Measurements from ENCODE around the gene BMAL1. TPM values are rescaled to one million over a fixed set of nuclear protein-coding genes. Genes with fewer than 3 reads are reported as not detected.

Gene BMAL1
- total RNA-seq, 1 donor: 13.0 TPM

GRCh38 chr11:13373216-13373615, 95.6 kb downstream of the BMAL1 start:
- no peaks in the 10 kb centered on the region for H3K36me3 ChIP-seq (ENCODE audit: insufficient read depth, low read length)
- H3K27ac ChIP-seq (ENCODE audit: low read depth, low read length): no peak overlapping the region
- no peak overlapping the region for H3K4me2 ChIP-seq (ENCODE audit: insufficient read depth, low read length)
- no peak for TF ChIP-seq CTCF (IDR thresholded peaks at IDR 0.05; ENCODE audit: extremely low read depth, low read depth, low read length)
- H3K4me1 ChIP-seq (ENCODE audit: insufficient read depth, low read length): peaks cover 4% of the 10 kb centered on the region
- no peaks in the 10 kb centered on the region for H3K27me3 ChIP-seq (ENCODE audit: insufficient read depth, low read length)
- no peak for DNase-seq (ENCODE audit: insufficient read length, low spot score, missing footprints)
- H3K4me3 ChIP-seq (ENCODE audit: insufficient read depth, low read length): no peak overlapping the region
- H4K20me1 ChIP-seq (ENCODE audit: insufficient read depth, low read length): no peaks in the 10 kb centered on the region
- no peak overlapping the region for H2AFZ ChIP-seq (ENCODE audit: low read length)
- H3K9me3 ChIP-seq (ENCODE audit: low read depth, low read length): no peaks in the 10 kb centered on the region
- H3K79me2 ChIP-seq (ENCODE audit: insufficient read depth, low read length): no peaks in the 10 kb centered on the region

- no peaks in the 10 kb centered on the region for H3K4me1 ChIP-seq (ENCODE audit: insufficient read depth, low read length)
Measured at GRCh38 chr11:13375798-13376197, 98.2 kb downstream of the BMAL1 start.

GRCh38 chr11:13376402-13376801, 98.8 kb downstream of the BMAL1 start:
- TF ChIP-seq CTCF (IDR thresholded peaks at IDR 0.05; ENCODE audit: extremely low read depth, low read depth, low read length): no peak
- Histone ChIP-seq H3K4me1 (ENCODE audit: insufficient read depth, low read length) (no peaks in the 10 kb centered on the region), H3K36me3 (ENCODE audit: insufficient read depth, low read length) (peaks cover 7% of the 10 kb centered on the region), H3K27ac (ENCODE audit: low read depth, low read length) (no peak overlapping the region), H3K9me3 (ENCODE audit: low read depth, low read length) (no peaks in the 10 kb centered on the region), H3K27me3 (ENCODE audit: insufficient read depth, low read length) (no peaks in the 10 kb centered on the region), H2AFZ (ENCODE audit: low read length) (no peak overlapping the region), H3K4me2 (ENCODE audit: insufficient read depth, low read length) (no peak overlapping the region), H4K20me1 (ENCODE audit: insufficient read depth, low read length) (no peaks in the 10 kb centered on the region), H3K79me2 (ENCODE audit: insufficient read depth, low read length) (no peaks in the 10 kb centered on the region), H3K4me3 (ENCODE audit: insufficient read depth, low read length) (no peak overlapping the region)
- DNase-seq (ENCODE audit: insufficient read length, low spot score, missing footprints): no peak

More at GRCh38 chr11:13375798-13376197, 98.2 kb downstream of the BMAL1 start:
- Histone ChIP-seq H3K36me3 (ENCODE audit: insufficient read depth, low read length) (peaks cover 7% of the 10 kb centered on the region), H4K20me1 (ENCODE audit: insufficient read depth, low read length) (no peaks in the 10 kb centered on the region), H2AFZ (ENCODE audit: low read length) (no peak overlapping the region), H3K27ac (ENCODE audit: low read depth, low read length) (no peak overlapping the region), H3K4me2 (ENCODE audit: insufficient read depth, low read length) (no peak overlapping the region), H3K9me3 (ENCODE audit: low read depth, low read length) (no peaks in the 10 kb centered on the region), H3K27me3 (ENCODE audit: insufficient read depth, low read length) (no peaks in the 10 kb centered on the region), H3K79me2 (ENCODE audit: insufficient read depth, low read length) (no peaks in the 10 kb centered on the region), H3K4me3 (ENCODE audit: insufficient read depth, low read length) (no peak overlapping the region)
- DNase-seq (ENCODE audit: insufficient read length, low spot score, missing footprints): no peak
- TF ChIP-seq CTCF (IDR thresholded peaks at IDR 0.05; ENCODE audit: extremely low read depth, low read depth, low read length): no peak

- Histone ChIP-seq H3K4me3 (ENCODE audit: insufficient read depth, low read length) (no peak overlapping the region), H2AFZ (ENCODE audit: low read length) (no peak overlapping the region), H3K4me2 (ENCODE audit: insufficient read depth, low read length) (no peak overlapping the region), H3K27me3 (ENCODE audit: insufficient read depth, low read length) (no peaks in the 10 kb centered on the region), H3K79me2 (ENCODE audit: insufficient read depth, low read length) (no peaks in the 10 kb centered on the region), H4K20me1 (ENCODE audit: insufficient read depth, low read length) (no peaks in the 10 kb centered on the region), H3K4me1 (ENCODE audit: insufficient read depth, low read length) (no peaks in the 10 kb centered on the region), H3K36me3 (ENCODE audit: insufficient read depth, low read length) (peaks cover 11% of the 10 kb centered on the region), H3K9me3 (ENCODE audit: low read depth, low read length) (no peaks in the 10 kb centered on the region), H3K27ac (ENCODE audit: low read depth, low read length) (no peak overlapping the region)
- no peak for TF ChIP-seq CTCF (IDR thresholded peaks at IDR 0.05; ENCODE audit: extremely low read depth, low read depth, low read length)
- no peak for DNase-seq (ENCODE audit: insufficient read length, low spot score, missing footprints)
Measured at GRCh38 chr11:13376838-13377237, 99.2 kb downstream of the BMAL1 start.
